ENCODE results near the gene RXRG.

RXRG gene

DNA sequence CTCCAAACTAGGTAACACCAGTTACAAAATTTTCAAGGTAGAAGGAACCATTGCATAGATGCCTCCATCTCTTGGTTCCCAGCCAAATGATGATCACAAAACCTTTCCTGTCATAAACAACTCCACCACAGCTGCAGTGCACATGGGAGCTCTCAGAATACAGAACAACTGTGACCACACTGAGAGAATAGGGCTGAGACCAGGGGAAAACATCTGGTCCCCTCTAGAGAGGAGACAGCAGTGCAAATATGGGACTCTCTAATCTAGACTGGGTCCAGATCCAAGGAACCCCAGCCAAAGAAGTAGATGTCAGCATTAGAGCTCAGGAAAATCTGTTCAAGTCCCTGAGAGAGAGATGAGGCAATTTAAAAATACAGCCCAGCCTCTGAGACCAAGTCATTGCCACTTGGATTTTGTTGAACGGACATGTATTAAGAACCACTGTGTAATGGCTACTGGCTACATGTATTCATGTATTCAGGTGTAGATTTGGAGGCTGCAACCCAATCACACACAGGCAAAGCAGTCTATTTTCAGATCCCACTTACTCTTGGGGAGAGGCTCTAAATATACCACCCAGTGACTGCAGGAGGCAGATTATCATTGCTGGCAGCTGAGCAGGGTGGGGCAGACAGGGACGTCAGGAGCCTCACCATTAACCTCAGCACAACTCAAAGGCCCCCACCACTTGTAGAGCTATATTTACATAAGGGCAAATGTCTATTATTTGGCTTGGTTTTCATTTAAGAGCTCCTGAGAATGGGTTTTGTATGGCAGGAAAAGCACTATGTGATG lies 7.6 kb upstream of the RXRG start:
- no peak overlapping the region for H3K4me3 ChIP-seq (ENCODE audit: low read length)
- DNase-seq (ENCODE audit: low read depth) = no peak
- TF ChIP-seq, protein P1, sequence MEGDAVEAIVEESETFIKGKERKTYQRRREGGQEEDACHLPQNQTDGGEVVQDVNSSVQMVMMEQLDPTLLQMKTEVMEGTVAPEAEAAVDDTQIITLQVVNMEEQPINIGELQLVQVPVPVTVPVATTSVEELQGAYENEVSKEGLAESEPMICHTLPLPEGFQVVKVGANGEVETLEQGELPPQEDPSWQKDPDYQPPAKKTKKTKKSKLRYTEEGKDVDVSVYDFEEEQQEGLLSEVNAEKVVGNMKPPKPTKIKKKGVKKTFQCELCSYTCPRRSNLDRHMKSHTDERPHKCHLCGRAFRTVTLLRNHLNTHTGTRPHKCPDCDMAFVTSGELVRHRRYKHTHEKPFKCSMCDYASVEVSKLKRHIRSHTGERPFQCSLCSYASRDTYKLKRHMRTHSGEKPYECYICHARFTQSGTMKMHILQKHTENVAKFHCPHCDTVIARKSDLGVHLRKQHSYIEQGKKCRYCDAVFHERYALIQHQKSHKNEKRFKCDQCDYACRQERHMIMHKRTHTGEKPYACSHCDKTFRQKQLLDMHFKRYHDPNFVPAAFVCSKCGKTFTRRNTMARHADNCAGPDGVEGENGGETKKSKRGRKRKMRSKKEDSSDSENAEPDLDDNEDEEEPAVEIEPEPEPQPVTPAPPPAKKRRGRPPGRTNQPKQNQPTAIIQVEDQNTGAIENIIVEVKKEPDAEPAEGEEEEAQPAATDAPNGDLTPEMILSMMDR (conservative IDR thresholded peaks at IDR 0.05; ENCODE audit: low read length) = no peak

DNA sequence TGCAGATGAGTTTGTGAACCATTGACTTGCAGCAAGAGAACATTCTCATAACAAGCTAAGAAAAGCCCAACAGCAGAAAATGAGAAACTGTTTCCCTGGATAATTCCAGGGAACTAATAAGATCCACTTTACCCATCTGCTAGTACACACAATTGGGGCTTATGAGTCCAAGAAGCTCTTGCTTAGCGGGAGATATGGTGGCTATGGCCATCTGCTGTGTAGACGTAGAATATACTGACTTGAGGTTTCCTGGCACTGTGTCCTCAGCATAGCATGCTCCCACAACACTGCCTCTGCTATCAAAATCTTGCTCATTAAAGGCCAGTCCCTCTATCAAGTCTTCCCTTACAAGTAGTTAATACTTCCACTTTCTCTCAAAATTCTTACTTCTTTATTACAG lies 6.8 kb upstream of the RXRG start:
- no peak for DNase-seq (ENCODE audit: low read depth)
- no peak overlapping the region for H3K4me3 ChIP-seq (ENCODE audit: low read length)
- TF ChIP-seq, protein P1 (conservative IDR thresholded peaks at IDR 0.05; ENCODE audit: low read length) = no peak

DNA sequence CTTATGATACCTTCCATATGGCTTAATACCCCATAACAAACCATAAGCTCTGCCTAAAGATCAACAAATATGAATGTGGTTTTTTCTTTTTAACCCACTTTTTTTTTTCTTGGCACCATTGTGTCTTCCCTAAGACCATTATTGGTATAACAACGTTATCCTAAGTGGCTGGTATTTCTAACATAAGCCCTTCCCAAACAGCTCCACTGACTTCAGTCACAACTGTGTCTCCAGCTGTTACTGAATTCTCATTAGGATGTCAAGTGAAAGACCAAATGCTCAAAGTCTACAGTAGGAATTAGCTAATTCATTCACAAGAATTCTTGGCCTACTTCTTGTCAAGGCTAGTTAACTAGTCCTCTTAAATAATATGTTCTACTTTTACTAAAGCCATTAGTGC lies 4.2 kb upstream of the RXRG start:
- TF ChIP-seq, protein P1 (conservative IDR thresholded peaks at IDR 0.05; ENCODE audit: low read length) = no peak

DNA sequence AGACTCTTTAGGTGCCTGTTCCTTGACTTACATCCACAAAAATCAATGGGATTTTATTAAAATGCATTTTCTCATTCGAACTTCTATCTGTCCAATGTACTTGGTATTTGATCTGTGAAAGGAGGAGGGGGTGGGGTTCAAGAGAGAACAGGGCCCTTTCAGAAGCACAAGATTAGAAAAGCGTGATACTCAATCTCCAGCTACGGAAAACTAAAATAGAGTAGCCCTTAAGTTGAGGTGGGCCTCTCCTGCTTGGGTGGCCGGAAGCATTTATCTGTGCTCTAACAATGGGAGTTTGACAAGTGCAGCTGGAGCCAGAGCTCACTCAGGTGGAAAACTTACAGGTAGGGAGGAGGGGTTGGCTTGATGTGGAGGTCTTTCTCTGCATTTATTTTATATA lies 462 bp upstream of the RXRG start:
- no peak for DNase-seq (ENCODE audit: low read depth)
- TF ChIP-seq, protein P1 (conservative IDR thresholded peaks at IDR 0.05; ENCODE audit: low read length) = no peak
- no peak overlapping the region for H3K4me3 ChIP-seq (ENCODE audit: low read length)

More for the DNA sequence above, 4.2 kb upstream of the RXRG start:
- DNase-seq (ENCODE audit: low read depth) = no peak
- no peak overlapping the region for H3K4me3 ChIP-seq (ENCODE audit: low read length)

DNA sequence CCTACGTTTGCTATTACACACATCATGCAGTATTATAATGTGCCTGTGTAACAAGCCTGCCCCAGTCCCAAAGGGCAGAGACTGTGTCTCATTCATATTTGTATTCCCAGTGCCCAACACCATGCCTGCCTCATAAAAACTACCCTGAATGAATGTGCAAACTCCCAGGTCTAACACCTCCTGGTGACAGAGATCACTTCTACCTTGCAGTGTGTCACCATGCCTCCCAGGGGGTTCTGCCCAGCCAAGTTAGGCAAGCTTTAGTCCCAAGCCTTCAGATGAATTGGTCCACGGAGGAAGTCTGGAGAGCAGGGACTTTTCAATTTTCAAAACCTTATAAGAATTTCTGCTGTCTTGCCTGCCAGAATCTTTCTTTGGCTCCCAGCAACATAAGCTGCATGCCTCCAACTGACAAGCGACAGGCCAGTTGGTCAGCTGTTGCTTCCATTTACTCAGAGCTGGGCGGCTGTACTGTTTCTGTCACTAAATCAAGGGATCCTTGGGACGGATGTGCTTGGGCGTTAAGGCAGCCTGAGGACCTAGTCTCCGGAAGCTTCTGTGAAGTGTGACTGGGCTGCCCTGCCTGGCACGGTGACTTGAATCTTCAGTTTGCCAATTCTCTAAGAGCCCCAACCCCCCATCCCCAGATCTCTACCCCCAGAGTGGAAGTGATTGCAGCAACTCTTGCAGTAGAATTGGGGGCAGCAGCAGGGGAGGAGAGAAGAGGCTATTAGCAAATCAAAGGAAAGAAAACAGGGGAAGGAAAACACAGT lies 1.2 kb downstream of the RXRG start:
- H3K4me3 ChIP-seq (ENCODE audit: low read length) = no peak overlapping the region
- TF ChIP-seq, protein P1 (conservative IDR thresholded peaks at IDR 0.05; ENCODE audit: low read length) = no peak
- no peak for DNase-seq (ENCODE audit: low read depth)

DNA sequence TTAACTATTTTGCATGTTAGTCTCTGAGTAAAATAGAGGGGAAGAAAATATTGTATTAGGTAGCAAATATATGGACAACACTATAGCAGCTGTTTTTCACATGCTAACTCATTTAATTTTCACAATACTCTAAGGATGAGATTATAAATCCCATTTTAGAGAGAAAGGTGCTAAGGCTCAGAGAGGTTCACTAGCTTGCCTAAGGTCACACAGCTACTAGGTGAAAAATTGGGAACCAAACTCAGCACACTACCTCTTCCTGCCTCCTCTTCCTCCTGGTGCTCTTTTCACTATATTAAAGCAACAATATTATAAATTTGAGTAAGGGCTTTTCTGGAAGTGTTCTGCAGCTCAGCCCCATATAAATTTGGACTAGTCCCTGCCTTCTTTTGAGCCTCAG lies 2.3 kb downstream of the RXRG start:
- H3K4me3 ChIP-seq (ENCODE audit: low read length) = no peak overlapping the region
- DNase-seq (ENCODE audit: low read depth) = no peak
- TF ChIP-seq, protein P1 (conservative IDR thresholded peaks at IDR 0.05; ENCODE audit: low read length) = no peak

DNA sequence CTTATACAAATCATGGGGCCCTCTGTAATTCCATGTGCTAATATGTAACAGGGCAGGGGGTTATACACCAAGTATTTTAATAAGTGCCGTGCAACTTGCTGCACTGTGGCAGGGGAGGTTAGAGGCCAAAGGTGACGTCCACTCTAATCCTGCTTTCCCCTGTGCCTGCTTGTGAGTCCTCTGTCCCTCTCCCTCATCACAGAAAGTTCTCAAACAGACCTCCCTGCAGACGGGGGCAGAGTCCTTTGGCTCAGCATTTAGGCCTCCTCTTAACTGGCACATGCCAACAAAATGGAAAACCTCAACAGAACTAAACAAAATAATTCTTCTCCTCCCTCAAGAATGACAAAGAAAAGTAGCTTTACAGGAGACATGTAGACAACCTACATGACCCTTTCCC lies 2.9 kb downstream of the RXRG start:
- TF ChIP-seq, protein P1 (conservative IDR thresholded peaks at IDR 0.05; ENCODE audit: low read length) = no peak
- no peak overlapping the region for H3K4me3 ChIP-seq (ENCODE audit: low read length)
- DNase-seq (ENCODE audit: low read depth) = no peak

Data from AG10803 (cell line).